NCI-H446 (cell line): ENCODE results near the gene NAA10.

Source experiments
- DNase-seq, 2 experiments: peaks; one replicate each; lab custom pipeline; 2025; lab: John Stamatoyannopoulos, UW

Gene NAA10

GRCh38 chrX:153883163-153883843, 51.5 kb downstream of the NAA10 start:
- no peak for DNase-seq

- DNase-seq, result no peak
Measured at GRCh38 chrX:153882557-153882956, 52.3 kb downstream of the NAA10 start.

- no peak for DNase-seq
Measured at GRCh38 chrX:153882086-153882498, 52.7 kb downstream of the NAA10 start.

- DNase-seq, result no peak
Measured at GRCh38 chrX:153881281-153881680, 53.6 kb downstream of the NAA10 start.

- DNase-seq, result no peak
Measured at GRCh38 chrX:153880440-153880815, 54.4 kb downstream of the NAA10 start.

GRCh38 chrX:153879741-153880439, 54.9 kb downstream of the NAA10 start:
- no peak for DNase-seq
